Omental fat pad (tissue), 4 donors: ENCODE measurements around the gene ABCG5. TPM values are rescaled to one million over a fixed set of nuclear protein-coding genes. Genes with fewer than 3 reads are reported as not detected.

Source experiments
- ATAC-seq: fragments of 150-250 bp; one replicate; pipeline ENCODE4 v1.9.1; 2016; ENCODE audit warnings: mild to moderate bottlenecking, moderate library complexity; ENCODE audit not compliant: low FRiP score
- DNase-seq: peaks from one replicate; pipeline ENCODE4 v3.0.0-alpha.2; 2019; ENCODE audit warnings: low spot score
- CTCF ChIP-seq, 3 donors: fragments of 450-650 bp; IDR thresholded peaks; one replicate each; pipeline ENCODE4 v1.5.1; 2016 to 2017; ENCODE audit warnings: antibody characterized with exemption in 3 of 3, mild to moderate bottlenecking in 3 of 3, moderate library complexity in 2 of 3
- total RNA-seq, 4 donors: library from RNA; depleted of rRNA; stranded (reverse); fragments of >200 nt; gene quantifications; one replicate each; pipeline ENCODE4 v1.1.0, GENCODE V29; 2016

ABCG5 gene
- total RNA-seq, 4 donors from 2014 or later, result not detected

GRCh38 chr2:43853141-43854081, 14.8 kb upstream of the ABCG5 start:
- ATAC-seq, result no peak
- DNase-seq, result no peak
- TF ChIP-seq CTCF (IDR thresholded peaks at IDR 0.05), result no peak

- ATAC-seq (no peak), DNase-seq (no peak)
- TF ChIP-seq CTCF (IDR thresholded peaks at IDR 0.05), result no peak
Measured at GRCh38 chr2:43852196-43852730, 13.6 kb upstream of the ABCG5 start.

- no peak for DNase-seq
- no peak for ATAC-seq
- no peak for TF ChIP-seq CTCF (IDR thresholded peaks at IDR 0.05)
Measured at GRCh38 chr2:43851011-43851980, 12.7 kb upstream of the ABCG5 start.

- no peak for ATAC-seq
- TF ChIP-seq CTCF (IDR thresholded peaks at IDR 0.05), result no peak
- DNase-seq, result no peak
Measured at GRCh38 chr2:43848214-43848613, 9.6 kb upstream of the ABCG5 start.

GRCh38 chr2:43846140-43846793, 7.6 kb upstream of the ABCG5 start:
- DNase-seq (no peak), ATAC-seq (no peak)
- TF ChIP-seq CTCF (IDR thresholded peaks at IDR 0.05), result no peak

- DNase-seq (no peak), ATAC-seq (no peak)
- no peak for TF ChIP-seq CTCF (IDR thresholded peaks at IDR 0.05)
Measured at GRCh38 chr2:43845181-43845580, 6.5 kb upstream of the ABCG5 start.
